Panc1 (cell line): ENCODE measurements around the gene CAPN7. TPM values are rescaled to one million over a fixed set of nuclear protein-coding genes. Genes with fewer than 3 reads are reported as not detected.

ENCODE experiments used
- ATAC-seq: fragments of 200-7000 bp; cut with Tn5 transposase; 2 replicates; pipeline ENCODE4 v1.9.1; 2020; ENCODE audit warnings: mild to moderate bottlenecking, moderate library complexity
- BruUV-seq: library from RNA; stranded (reverse); fragments of 400-500 nt; replicated peaks from 2 replicates; lab custom pipeline; 2021; lab: Mats Ljungman, UMichigan
- CTCF ChIA-PET: fragments of 300-600 bp; sonication (Branson Sonifier 250); formaldehyde crosslinking; loops from one replicate; lab custom pipeline; 2022; ENCODE audit warnings: antibody characterized with exemption; lab: Charles Lee
- POLR2A ChIA-PET: fragments of 300-600 bp; sonication (Branson Sonifier 250); formaldehyde crosslinking; loops from one replicate; lab custom pipeline; 2022; ENCODE audit warnings: antibody characterized with exemption; lab: Charles Lee
- DNase-seq: peaks from one replicate; pipeline ENCODE4 v3.0.0-alpha.2; 2010; ENCODE audit warnings: low read depth, low spot score
- H3K27ac ChIP-seq: 2 replicates; pipeline ENCODE4 v1.5.1; 2011; ENCODE audit warnings: mild to moderate bottlenecking, low read length, inconsistent platforms
- H3K27me3 ChIP-seq: fragments of 200-500 bp; sonication (Bioruptor generic); 2 replicates; pipeline ENCODE4 v1.6.0; 2014; ENCODE audit warnings: low read length, inconsistent platforms; ENCODE audit not compliant: control insufficient read depth, insufficient read depth
- H3K36me3 ChIP-seq: fragments of 200-500 bp; sonication (Bioruptor generic); 2 replicates; pipeline ENCODE4 v1.5.1; 2014; ENCODE audit warnings: inconsistent platforms, mild to moderate bottlenecking, low read length, moderate library complexity; ENCODE audit not compliant: control insufficient read depth, insufficient read depth
- H3K4me1 ChIP-seq: 2 replicates; pipeline ENCODE4 v1.5.1; 2011; ENCODE audit warnings: inconsistent platforms, mild to moderate bottlenecking, low read length, moderate library complexity; ENCODE audit not compliant: control insufficient read depth, insufficient read depth
- H3K4me3 ChIP-seq, 2 experiments: 2 replicates each; pipeline ENCODE4 v1.5.1; 2011 to 2012; ENCODE audit warnings: low read depth in 2 of 2, low read length in 2 of 2, mild to moderate bottlenecking in 2 of 2, inconsistent platforms in 1 of 2, moderate library complexity in 1 of 2
- H3K9me3 ChIP-seq: fragments of 200-500 bp; sonication (Bioruptor generic); 2 replicates; pipeline ENCODE4 v1.5.1; 2014; ENCODE audit warnings: low read depth, mild to moderate bottlenecking, inconsistent platforms, low read length, moderate library complexity; ENCODE audit not compliant: control insufficient read depth, insufficient read depth
- POLR2AphosphoS5 ChIP-seq: IDR thresholded peaks from 2 replicates; pipeline ENCODE4 v1.6.1; 2012; ENCODE audit warnings: mild to moderate bottlenecking, low read depth, low read length, moderate library complexity
- SIN3A ChIP-seq: IDR thresholded peaks from 2 replicates; pipeline ENCODE4 v1.6.1; 2012; ENCODE audit warnings: low read depth, mild to moderate bottlenecking, low read length, moderate library complexity, borderline replicate concordance; ENCODE audit not compliant: insufficient read depth
- TCF7L2 ChIP-seq: IDR thresholded peaks from 2 replicates; pipeline ENCODE4 v1.6.1; 2011; ENCODE audit warnings: mild to moderate bottlenecking, low read depth, low read length, inconsistent platforms
- in situ Hi-C: cut with HindIII; loops from 2 replicates; pipeline ENCODE4 v1.10.0; 2016; ENCODE audit warnings: low sequenced_read_pairs, low pct_unique_long_range_greater_than_20kb
- intact Hi-C: fragments of 100-400 bp; cut with micrococcal nuclease; formaldehyde crosslinking; loops from one replicate; pipeline ENCODE4 v1.10.0; 2022; ENCODE audit not compliant: unreplicated experiment
- total RNA-seq: library from RNA; stranded (reverse); gene quantifications from one replicate; pipeline ENCODE4 v1.2.1, GENCODE V29; 2021; ENCODE audit not compliant: unreplicated experiment
- TF ChIP-seq, protein P1 (sequence below), 2 experiments: IDR thresholded peaks; 2 replicates each; pipeline ENCODE4 v1.6.1; 2011 to 2012; ENCODE audit warnings: low read depth in 2 of 2, control low read depth in 1 of 2, low read length in 1 of 2, mild to moderate bottlenecking in 1 of 2, moderate library complexity in 1 of 2; ENCODE audit not compliant: insufficient read depth in 1 of 2
- TF ChIP-seq, protein P2 (sequence below): fragments of 450-650 bp; IDR thresholded peaks from 2 replicates; pipeline ENCODE4 v1.5.1; 2017; ENCODE audit warnings: mild to moderate bottlenecking

Gene CAPN7
- total RNA-seq, 1 experiment from 2014 or later = 26.5 TPM

DNA sequence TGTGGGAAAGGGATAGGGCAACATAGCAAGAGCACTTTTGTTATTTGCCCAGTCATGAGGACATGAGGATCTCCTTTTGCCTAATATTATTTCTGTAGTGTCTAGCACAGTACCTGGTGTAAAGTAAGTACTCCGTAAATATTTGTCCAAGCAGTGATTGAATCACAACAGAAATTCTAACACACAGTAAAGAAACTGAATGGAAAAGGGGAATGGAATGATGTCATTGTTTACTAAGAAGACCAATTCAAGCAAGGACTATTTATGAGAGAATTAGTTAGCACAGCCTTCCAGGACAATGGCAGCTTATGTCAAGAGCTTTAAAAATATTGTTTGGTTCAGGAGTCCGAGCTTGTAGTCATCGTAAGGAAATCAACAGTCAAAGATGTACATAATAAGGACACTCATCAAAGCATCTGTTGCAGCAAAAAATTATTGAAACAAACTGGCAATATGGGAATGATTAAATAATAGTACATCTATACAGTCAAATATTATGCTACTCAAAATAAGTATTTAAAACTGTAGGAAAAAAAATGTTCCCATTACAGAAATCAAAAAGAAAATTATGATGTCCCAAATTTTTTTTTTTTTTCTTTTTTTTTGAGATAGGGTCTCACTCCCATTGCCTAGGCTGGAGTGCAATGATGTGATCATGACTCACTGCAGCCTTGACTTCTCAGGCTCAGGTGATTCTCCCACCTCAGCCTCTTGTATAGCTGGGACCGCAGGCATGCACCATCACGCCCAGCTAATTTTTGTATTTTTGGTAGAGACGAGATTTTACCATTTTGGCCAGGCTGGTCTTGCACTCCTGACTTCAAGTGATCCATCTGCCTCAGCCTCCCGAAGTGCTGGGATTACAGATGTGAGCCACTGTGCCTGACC, 17.9 kb downstream of the CAPN7 start:
- Histone ChIP-seq H3K4me3 (no peak overlapping the region), H3K27me3 (no peaks in the 10 kb centered on the region), H3K27ac (no peak overlapping the region), H3K4me1 (no peaks in the 10 kb centered on the region), H3K36me3 (peaks cover 32% of the 10 kb centered on the region), H3K9me3 (no peaks in the 10 kb centered on the region)
- ATAC-seq (no peak), DNase-seq (no peak)
- no TSS peak for BruUV-seq
- ChIA-PET CTCF (interaction anchor here (0.6 kb wide), 1 partner anchor 332 kb away, joined by 10 read pairs; no protein-coding TSS in a partner anchor), POLR2A (no interaction called here)
- intact Hi-C loops = no loop called here
- in situ Hi-C loops = no loop called here
- TF ChIP-seq TCF7L2 (no peak), SIN3A (no peak), POLR2AphosphoS5 (no peak)
- TF ChIP-seq, protein P1, sequence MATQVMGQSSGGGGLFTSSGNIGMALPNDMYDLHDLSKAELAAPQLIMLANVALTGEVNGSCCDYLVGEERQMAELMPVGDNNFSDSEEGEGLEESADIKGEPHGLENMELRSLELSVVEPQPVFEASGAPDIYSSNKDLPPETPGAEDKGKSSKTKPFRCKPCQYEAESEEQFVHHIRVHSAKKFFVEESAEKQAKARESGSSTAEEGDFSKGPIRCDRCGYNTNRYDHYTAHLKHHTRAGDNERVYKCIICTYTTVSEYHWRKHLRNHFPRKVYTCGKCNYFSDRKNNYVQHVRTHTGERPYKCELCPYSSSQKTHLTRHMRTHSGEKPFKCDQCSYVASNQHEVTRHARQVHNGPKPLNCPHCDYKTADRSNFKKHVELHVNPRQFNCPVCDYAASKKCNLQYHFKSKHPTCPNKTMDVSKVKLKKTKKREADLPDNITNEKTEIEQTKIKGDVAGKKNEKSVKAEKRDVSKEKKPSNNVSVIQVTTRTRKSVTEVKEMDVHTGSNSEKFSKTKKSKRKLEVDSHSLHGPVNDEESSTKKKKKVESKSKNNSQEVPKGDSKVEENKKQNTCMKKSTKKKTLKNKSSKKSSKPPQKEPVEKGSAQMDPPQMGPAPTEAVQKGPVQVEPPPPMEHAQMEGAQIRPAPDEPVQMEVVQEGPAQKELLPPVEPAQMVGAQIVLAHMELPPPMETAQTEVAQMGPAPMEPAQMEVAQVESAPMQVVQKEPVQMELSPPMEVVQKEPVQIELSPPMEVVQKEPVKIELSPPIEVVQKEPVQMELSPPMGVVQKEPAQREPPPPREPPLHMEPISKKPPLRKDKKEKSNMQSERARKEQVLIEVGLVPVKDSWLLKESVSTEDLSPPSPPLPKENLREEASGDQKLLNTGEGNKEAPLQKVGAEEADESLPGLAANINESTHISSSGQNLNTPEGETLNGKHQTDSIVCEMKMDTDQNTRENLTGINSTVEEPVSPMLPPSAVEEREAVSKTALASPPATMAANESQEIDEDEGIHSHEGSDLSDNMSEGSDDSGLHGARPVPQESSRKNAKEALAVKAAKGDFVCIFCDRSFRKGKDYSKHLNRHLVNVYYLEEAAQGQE (IDR thresholded peaks at IDR 0.05; ENCODE audit: insufficient read depth in 1 of 2, low read depth in 2 of 2, low read length in 1 of 2) = no peak
- TF ChIP-seq, protein P2, sequence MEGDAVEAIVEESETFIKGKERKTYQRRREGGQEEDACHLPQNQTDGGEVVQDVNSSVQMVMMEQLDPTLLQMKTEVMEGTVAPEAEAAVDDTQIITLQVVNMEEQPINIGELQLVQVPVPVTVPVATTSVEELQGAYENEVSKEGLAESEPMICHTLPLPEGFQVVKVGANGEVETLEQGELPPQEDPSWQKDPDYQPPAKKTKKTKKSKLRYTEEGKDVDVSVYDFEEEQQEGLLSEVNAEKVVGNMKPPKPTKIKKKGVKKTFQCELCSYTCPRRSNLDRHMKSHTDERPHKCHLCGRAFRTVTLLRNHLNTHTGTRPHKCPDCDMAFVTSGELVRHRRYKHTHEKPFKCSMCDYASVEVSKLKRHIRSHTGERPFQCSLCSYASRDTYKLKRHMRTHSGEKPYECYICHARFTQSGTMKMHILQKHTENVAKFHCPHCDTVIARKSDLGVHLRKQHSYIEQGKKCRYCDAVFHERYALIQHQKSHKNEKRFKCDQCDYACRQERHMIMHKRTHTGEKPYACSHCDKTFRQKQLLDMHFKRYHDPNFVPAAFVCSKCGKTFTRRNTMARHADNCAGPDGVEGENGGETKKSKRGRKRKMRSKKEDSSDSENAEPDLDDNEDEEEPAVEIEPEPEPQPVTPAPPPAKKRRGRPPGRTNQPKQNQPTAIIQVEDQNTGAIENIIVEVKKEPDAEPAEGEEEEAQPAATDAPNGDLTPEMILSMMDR = no peak

GRCh38 chr3:15228147-15228546, 22.1 kb downstream of the CAPN7 start:
- TF ChIP-seq POLR2AphosphoS5 (no peak), SIN3A (no peak), TCF7L2 (no peak)
- TF ChIP-seq, protein P2 = no peak
- TF ChIP-seq, protein P1 (IDR thresholded peaks at IDR 0.05; ENCODE audit: insufficient read depth in 1 of 2, low read depth in 2 of 2, low read length in 1 of 2) = no peak
- no peaks in the 10 kb centered on the region for H3K9me3 ChIP-seq
- in situ Hi-C loops (no loop called here), intact Hi-C loops (no loop called here)
- H3K36me3 ChIP-seq = peaks cover 36% of the 10 kb centered on the region
- ChIA-PET CTCF (no interaction called here), POLR2A (interaction anchor here (0.6 kb wide), 1 partner anchor 10 kb away, joined by 10 read pairs; no protein-coding TSS in a partner anchor)
- H3K4me1 ChIP-seq = no peaks in the 10 kb centered on the region
- H3K27ac ChIP-seq = no peak overlapping the region
- H3K4me3 ChIP-seq = no peak overlapping the region
- DNase-seq (no peak), ATAC-seq (no peak)
- H3K27me3 ChIP-seq = no peaks in the 10 kb centered on the region
- BruUV-seq = no TSS peak
